HEK293 (cell line): ENCODE measurements around the gene PLIN5.

Experiments
- CTCF ChIA-PET: fragments of 350-600 bp; formaldehyde crosslinking; extraction: SDS; loops from one replicate; lab custom pipeline; 2021; ENCODE audit warnings: antibody characterized with exemption; lab: Yijun Ruan, JAX
- POLR2A ChIA-PET: fragments of 300-600 bp; formaldehyde crosslinking; extraction: SDS; loops from one replicate; lab custom pipeline; 2020; ENCODE audit warnings: antibody characterized with exemption, inconsistent platforms; lab: Yijun Ruan, JAX
- H3K27ac ChIP-seq: fragments of 200-500 bp; sonication (Bioruptor generic); 2 replicates; pipeline ENCODE4 v1.5.1; 2014; ENCODE audit warnings: low read depth, low read length, control low read depth, inconsistent platforms; ENCODE audit errors: extremely low read depth
- H3K36me3 ChIP-seq, 2 experiments: fragments of 200-500 bp in 1 of 2; sonication (Bioruptor generic) in 1 of 2; 1 replicate in 1 of 2; 2 replicates in 1 of 2; pipeline ENCODE4 v1.5.1; 2014 to 2017; ENCODE audit warnings: inconsistent platforms in 2 of 2, low read length in 2 of 2; ENCODE audit not compliant: control insufficient read depth in 2 of 2, insufficient read depth in 1 of 2
- H3K4me1 ChIP-seq: fragments of 200-500 bp; sonication (Bioruptor generic); 2 replicates; pipeline ENCODE4 v1.5.1; 2014; ENCODE audit warnings: mild to moderate bottlenecking, low read length, inconsistent platforms; ENCODE audit not compliant: control insufficient read depth, insufficient read depth
- H3K4me3 ChIP-seq: 2 replicates; pipeline ENCODE4 v1.5.1; 2011; ENCODE audit warnings: low read depth, mild to moderate bottlenecking, control low read depth, low read length, moderate library complexity
- H3K9me3 ChIP-seq: fragments of 200-500 bp; sonication (Bioruptor generic); 2 replicates; pipeline ENCODE4 v1.5.1; 2014; ENCODE audit warnings: low read depth, low read length, inconsistent platforms; ENCODE audit not compliant: control insufficient read depth, insufficient read depth
- GLI2 ChIP-seq: fragments of 450-650 bp; formaldehyde crosslinking; IDR thresholded peaks from 2 replicates; pipeline ENCODE4; 2017; ENCODE audit warnings: missing biosample characterization, missing genetic modification characterization, low read depth, borderline replicate concordance
- IKZF3 ChIP-seq: fragments of 450-650 bp; IDR thresholded peaks from 2 replicates; pipeline ENCODE4 v1.5.0; 2018; ENCODE audit warnings: missing biosample characterization, mild to moderate bottlenecking, missing genetic modification characterization, moderate library complexity
- KLF10 ChIP-seq: fragments of 450-650 bp; IDR thresholded peaks from 2 replicates; pipeline ENCODE4 v1.5.1; 2018; ENCODE audit warnings: missing biosample characterization, mild to moderate bottlenecking, missing genetic modification characterization
- TSHZ1 ChIP-seq: fragments of 450-650 bp; formaldehyde crosslinking; IDR thresholded peaks from 2 replicates; pipeline ENCODE4 v1.5.1; 2016; ENCODE audit warnings: missing biosample characterization, missing genetic modification characterization, borderline replicate concordance
- ZBTB26 ChIP-seq: fragments of 450-650 bp; formaldehyde crosslinking; optimal IDR thresholded peaks from 2 replicates; pipeline ENCODE3; 2016; ENCODE audit warnings: missing biosample characterization, mild to moderate bottlenecking, missing genetic modification characterization
- ZBTB48 ChIP-seq: fragments of 450-650 bp; formaldehyde crosslinking; IDR thresholded peaks from 2 replicates; pipeline ENCODE4 v1.5.1; 2016; ENCODE audit warnings: missing biosample characterization, missing genetic modification characterization
- ZNF10 ChIP-seq: fragments of 450-650 bp; formaldehyde crosslinking; IDR thresholded peaks from 2 replicates; pipeline ENCODE4 v1.5.1; 2017; ENCODE audit warnings: missing biosample characterization, missing genetic modification characterization
- ZNF138 ChIP-seq: fragments of 450-650 bp; formaldehyde crosslinking; IDR thresholded peaks from 2 replicates; pipeline ENCODE4 v1.5.1; 2016; ENCODE audit warnings: missing biosample characterization, missing genetic modification characterization, borderline replicate concordance
- ZNF266 ChIP-seq: fragments of 450-650 bp; formaldehyde crosslinking; IDR thresholded peaks from 2 replicates; pipeline ENCODE4 v1.5.1; 2016; ENCODE audit warnings: missing biosample characterization, missing genetic modification characterization, low read depth
- ZNF37A ChIP-seq: fragments of 450-650 bp; IDR thresholded peaks from 2 replicates; pipeline ENCODE4 v1.5.1; 2018; ENCODE audit warnings: missing biosample characterization, missing genetic modification characterization
- ZNF580 ChIP-seq: fragments of 450-650 bp; formaldehyde crosslinking; IDR thresholded peaks from 2 replicates; pipeline ENCODE4 v1.5.1; 2016; ENCODE audit warnings: missing biosample characterization, missing genetic modification characterization
- ZNF670 ChIP-seq: fragments of 450-650 bp; formaldehyde crosslinking; IDR thresholded peaks from 2 replicates; pipeline ENCODE4 v1.5.1; 2016; ENCODE audit warnings: missing biosample characterization, missing genetic modification characterization, low read depth
- ZNF830 ChIP-seq: fragments of 450-650 bp; IDR thresholded peaks from 2 replicates; pipeline ENCODE4 v1.5.0; 2018; ENCODE audit warnings: missing biosample characterization, missing genetic modification characterization, low read depth, mild to moderate bottlenecking, moderate library complexity
- TF ChIP-seq, protein P1 (sequence below): fragments of 450-650 bp; formaldehyde crosslinking; IDR thresholded peaks from 2 replicates; pipeline ENCODE4 v1.5.1; 2016; ENCODE audit warnings: missing biosample characterization, missing genetic modification characterization

Gene PLIN5

DNA sequence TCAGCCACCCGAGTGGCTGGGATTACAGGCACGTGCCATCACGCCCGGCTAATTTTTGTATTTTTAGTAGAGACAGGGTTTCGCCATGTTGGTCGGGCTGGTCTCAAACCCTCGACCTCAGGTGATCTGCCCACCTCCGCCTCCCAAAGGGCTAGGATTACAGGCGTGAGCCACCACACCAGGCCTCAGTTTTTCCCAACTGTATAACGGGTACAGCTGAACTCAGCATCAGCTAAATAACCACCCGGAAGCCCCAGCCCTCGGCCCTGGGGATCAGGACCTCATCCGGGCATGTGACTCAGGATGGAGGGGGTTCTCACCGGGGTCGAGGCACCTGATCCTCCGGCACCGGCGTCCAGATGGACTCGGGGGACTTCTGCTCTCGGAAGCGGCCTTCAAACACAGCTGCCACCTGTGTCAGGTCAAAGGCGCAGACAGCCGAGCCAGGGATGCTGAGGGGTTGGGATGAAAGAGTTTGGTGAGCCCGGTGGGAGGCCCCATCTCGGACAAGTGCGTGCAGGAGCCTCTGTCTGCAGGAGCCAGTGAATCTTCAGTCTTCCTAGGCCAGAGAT, 15.5 kb upstream of the PLIN5 start:
- CTCF ChIA-PET: no interaction called here
- Histone ChIP-seq H3K4me3 (no peak overlapping the region), H3K4me1 (no peaks in the 10 kb centered on the region), H3K36me3 (peaks cover 0 to 43% of the 10 kb centered on the region in 2 experiments; a peak in 2 of 3 replicates), H3K9me3 (no peaks in the 10 kb centered on the region), H3K27ac (no peak overlapping the region)
- TF ChIP-seq KLF10 (no peak), TSHZ1 (tag by site-specific recombination) (no peak), ZNF670 (tag by site-specific recombination) (no peak), ZNF138 (tag by site-specific recombination) (no peak), ZNF266 (tag by site-specific recombination) (no peak), ZNF10 (tag by site-specific recombination) (no peak)
- TF ChIP-seq, protein P1, sequence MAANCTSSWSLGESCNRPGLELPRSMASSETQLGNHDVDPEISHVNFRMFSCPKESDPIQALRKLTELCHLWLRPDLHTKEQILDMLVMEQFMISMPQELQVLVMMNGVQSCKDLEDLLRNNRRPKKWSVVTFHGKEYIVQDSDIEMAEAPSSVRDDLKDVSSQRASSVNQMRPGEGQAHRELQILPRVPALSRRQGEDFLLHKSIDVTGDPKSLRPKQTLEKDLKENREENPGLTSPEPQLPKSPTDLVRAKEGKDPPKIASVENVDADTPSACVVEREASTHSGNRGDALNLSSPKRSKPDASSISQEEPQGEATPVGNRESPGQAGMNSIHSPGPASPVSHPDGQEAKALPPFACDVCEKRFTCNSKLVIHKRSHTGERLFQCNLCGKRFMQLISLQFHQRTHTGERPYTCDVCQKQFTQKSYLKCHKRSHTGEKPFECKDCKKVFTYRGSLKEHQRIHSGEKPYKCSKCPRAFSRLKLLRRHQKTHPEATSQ: no peak
- POLR2A ChIA-PET: no interaction called here

GRCh38 chr19:4550018-4550417, 15.0 kb upstream of the PLIN5 start:
- Histone ChIP-seq H3K27ac (no peak overlapping the region), H3K4me3 (no peak overlapping the region)
- CTCF ChIA-PET: no interaction called here
- TF ChIP-seq ZNF37A (tag by site-specific recombination) (no peak), IKZF3 (tag by site-specific recombination) (no peak)
- TF ChIP-seq, all 188 proteins: peak for 0
- peaks cover 0 to 39% of the 10 kb centered on the region in 2 experiments; a peak in 2 of 3 replicates for H3K36me3 ChIP-seq
- POLR2A ChIA-PET: no interaction called here
- H3K9me3 ChIP-seq: no peaks in the 10 kb centered on the region
- H3K4me1 ChIP-seq: no peaks in the 10 kb centered on the region

DNA sequence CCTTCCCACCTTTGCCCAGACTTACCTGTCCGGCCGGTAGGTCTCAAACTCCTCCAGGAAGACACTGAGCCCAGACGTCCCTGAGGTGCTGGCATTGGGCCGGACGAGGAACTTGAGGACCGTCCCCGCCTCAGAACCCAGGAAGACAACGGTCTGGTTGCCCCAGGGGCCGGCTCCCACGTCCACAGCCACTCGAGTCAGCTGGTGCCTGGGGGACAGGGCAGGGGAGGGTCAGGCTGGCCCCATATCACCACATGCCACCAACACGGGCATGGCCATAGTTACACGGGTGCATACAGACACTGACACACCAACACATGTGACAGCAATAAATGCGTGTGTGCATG, 13.2 kb upstream of the PLIN5 start:
- TF ChIP-seq GLI2 (tag by site-specific recombination): no peak
- TF ChIP-seq ZBTB26 (tag by site-specific recombination): no peak
- TF ChIP-seq ZNF830 (tag by site-specific recombination): no peak
- no peak for TF ChIP-seq ZNF580 (tag by site-specific recombination)
- TF ChIP-seq ZBTB48 (tag by site-specific recombination): no peak
- TF ChIP-seq, all 188 proteins: peak for 0
- H3K27ac ChIP-seq: no peak overlapping the region
- POLR2A ChIA-PET: no interaction called here
- H3K4me3 ChIP-seq: no peak overlapping the region
- CTCF ChIA-PET: interaction anchor here (0.8 to 1.5 kb wide), 4 partner anchors 19 to 88 kb away, joined by 3 to 4 read pairs (median 3); no protein-coding TSS in a partner anchor
- H3K36me3 ChIP-seq: peaks cover 0 to 23% of the 10 kb centered on the region in 2 experiments; a peak in 2 of 3 replicates
- no peaks in the 10 kb centered on the region for H3K9me3 ChIP-seq
- no peaks in the 10 kb centered on the region for H3K4me1 ChIP-seq
